Activated CD4-positive, alpha-beta T cell treated with anti-CD3 and anti-CD28 coated beads, Interleukin-2, Interleukin-4, amounts not matched to agents 100 ng/mL and 50 ng/mL, durations not matched to agents 16 hours and 8 hours (primary cell): ENCODE data around the gene MED15.
"Not testable (repeated sequence)": the region's sequence is repeated elsewhere in the genome, so short reads cannot be mapped to it uniquely, and the experiment has no call there.

ENCODE experiments used
- DNase-seq: peaks from one replicate; pipeline ENCODE4 v3.0.0-alpha.2; 2020; ENCODE audit warnings: low spot score

The MED15 gene

GRCh38 chr22:20604092-20604747 is 96.8 kb downstream of the MED15 start:
- DNase-seq, result no peak

GRCh38 chr22:20604776-20605221 is 97.4 kb downstream of the MED15 start:
- DNase-seq, result no peak

GRCh38 chr22:20605328-20605727 is 97.9 kb downstream of the MED15 start:
- no peak for DNase-seq

- peak; percentile 70 for DNase-seq
Observed at GRCh38 chr22:20606041-20606783, 98.8 kb downstream of the MED15 start.

- no peak for DNase-seq
Observed at GRCh38 chr22:20606784-20607128, 99.3 kb downstream of the MED15 start.

- no peak for DNase-seq
Observed at GRCh38 chr22:20607157-20607907, 99.9 kb downstream of the MED15 start.

GRCh38 chr22:20610243-20610686 is 102.9 kb downstream of the MED15 start:
- DNase-seq, result no peak

GRCh38 chr22:20610757-20611156 is 103.3 kb downstream of the MED15 start:
- no peak for DNase-seq

GRCh38 chr22:20611418-20611817 is 104.0 kb downstream of the MED15 start:
- no peak for DNase-seq

- DNase-seq, result no peak
Observed at GRCh38 chr22:20613301-20613700, 105.9 kb downstream of the MED15 start.

- DNase-seq, result no peak
Observed at GRCh38 chr22:20615021-20615420, 107.6 kb downstream of the MED15 start.

GRCh38 chr22:20615533-20616450 is 108.4 kb downstream of the MED15 start:
- no peak for DNase-seq

GRCh38 chr22:20616451-20617043 is 109.1 kb downstream of the MED15 start:
- no peak for DNase-seq

GRCh38 chr22:20618488-20618887 is 111.1 kb downstream of the MED15 start:
- DNase-seq, result no peak

- DNase-seq, result no peak
Observed at GRCh38 chr22:20619045-20619892, 111.9 kb downstream of the MED15 start.

GRCh38 chr22:20619893-20620194 is 112.4 kb downstream of the MED15 start:
- not testable (repeated sequence) for DNase-seq

- no peak for DNase-seq
Observed at GRCh38 chr22:20621162-20621561, 113.8 kb downstream of the MED15 start.

GRCh38 chr22:20622650-20623339 is 115.4 kb downstream of the MED15 start:
- no peak for DNase-seq

- DNase-seq, result peak; percentile 90
Observed at GRCh38 chr22:20624161-20624616, 116.8 kb downstream of the MED15 start.

- no peak for DNase-seq
Observed at GRCh38 chr22:20625270-20625669, 117.9 kb downstream of the MED15 start.
